HPDE6-E6E7 (cell line): ENCODE measurements around the gene PRODH.
"Not testable (repeated sequence)": the region's sequence is repeated elsewhere in the genome, so short reads cannot be mapped to it uniquely, and the experiment has no call there.

Experiments used
- DNase-seq: peaks from one replicate; pipeline ENCODE4 v3.0.0; 2011; ENCODE audit warnings: missing footprints; ENCODE audit errors: extremely low spot score

PRODH gene

DNA sequence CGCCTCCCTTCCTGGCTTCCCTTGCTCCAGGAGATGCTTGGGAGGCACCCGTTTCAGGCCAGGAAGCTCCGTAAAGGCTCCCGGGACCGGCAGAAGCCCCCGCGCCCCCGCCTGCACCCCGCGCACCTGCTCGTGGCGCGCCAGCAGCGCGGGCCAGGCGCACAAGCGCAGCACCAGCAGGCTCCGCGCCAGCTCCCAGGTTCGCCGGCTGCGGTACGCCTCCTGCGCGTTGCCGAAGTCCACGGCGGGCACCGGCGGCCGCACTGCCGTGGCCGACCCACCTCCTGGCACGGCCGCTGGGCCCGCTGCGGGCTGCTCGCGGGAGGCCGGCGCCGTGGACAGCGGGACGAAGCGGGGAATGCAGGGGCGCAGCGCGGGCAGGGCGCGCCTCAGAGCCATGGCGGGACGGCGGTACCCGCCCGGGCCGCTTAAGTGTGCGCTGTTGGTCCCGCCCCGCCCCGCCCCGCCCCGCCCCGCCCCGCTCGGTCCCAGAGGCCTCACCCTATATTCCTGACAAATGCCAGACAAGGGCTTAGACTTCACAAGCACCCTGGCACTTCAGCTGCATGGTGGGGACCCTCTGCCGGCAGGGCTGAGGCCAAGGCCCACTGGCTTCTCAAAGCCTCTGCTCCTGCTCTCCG, at the start of gene PRODH:
PRODH (minus strand) TSS at position 405 of the 641 bp plus-strand sequence; CDS start at position 399, 6 bp downstream.
- no peak for DNase-seq

- no peak for DNase-seq
These were observed 49.7 kb upstream of the PRODH start for GRCh38 chr22:18985780-18986179.

GRCh38 chr22:18984564-18984963, 48.5 kb upstream of the PRODH start:
- no peak for DNase-seq

- DNase-seq: no peak
These were observed 47.1 kb upstream of the PRODH start for GRCh38 chr22:18983120-18983651.

DNA sequence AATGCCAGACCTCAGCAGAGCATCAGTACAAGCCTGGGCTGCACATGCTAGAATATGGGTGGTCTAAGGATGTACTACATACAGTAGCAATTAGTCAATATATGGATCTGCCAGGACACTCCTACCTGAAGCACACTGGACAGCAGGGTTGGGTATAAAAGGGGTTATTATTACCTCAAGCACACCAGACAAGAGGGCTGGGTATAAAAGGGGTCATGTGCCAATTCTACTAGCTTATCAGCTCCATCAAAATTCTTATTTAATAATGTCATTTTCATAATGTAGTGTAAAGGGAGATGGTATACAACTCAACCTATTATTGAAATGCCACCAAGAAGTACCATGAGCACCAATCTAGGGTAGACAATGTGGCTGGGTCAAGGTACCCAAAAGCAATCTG, 44.7 kb upstream of the PRODH start:
- no peak for DNase-seq

DNA sequence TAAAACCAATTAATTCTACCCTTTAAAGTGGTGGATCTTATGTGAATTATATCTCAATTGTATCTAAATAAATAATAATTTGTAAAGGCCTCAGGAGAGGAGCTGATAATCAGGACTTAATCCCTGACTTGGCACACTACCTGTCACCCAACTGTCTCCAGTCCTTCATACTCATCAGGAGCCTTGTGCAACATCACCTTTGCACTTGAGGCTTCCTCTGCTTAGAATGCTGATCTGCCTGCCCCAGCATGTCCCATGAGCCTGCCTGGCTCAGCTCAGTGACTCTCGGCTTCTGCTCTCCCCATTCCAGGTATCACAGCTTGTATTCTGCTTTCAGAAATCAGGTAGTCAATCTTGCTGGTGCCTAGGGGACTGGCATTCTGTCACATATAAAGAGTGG, 43.9 kb upstream of the PRODH start:
- peak; percentile 16 for DNase-seq

GRCh38 chr22:18978506-18978905, 42.4 kb upstream of the PRODH start:
- no peak for DNase-seq

DNA sequence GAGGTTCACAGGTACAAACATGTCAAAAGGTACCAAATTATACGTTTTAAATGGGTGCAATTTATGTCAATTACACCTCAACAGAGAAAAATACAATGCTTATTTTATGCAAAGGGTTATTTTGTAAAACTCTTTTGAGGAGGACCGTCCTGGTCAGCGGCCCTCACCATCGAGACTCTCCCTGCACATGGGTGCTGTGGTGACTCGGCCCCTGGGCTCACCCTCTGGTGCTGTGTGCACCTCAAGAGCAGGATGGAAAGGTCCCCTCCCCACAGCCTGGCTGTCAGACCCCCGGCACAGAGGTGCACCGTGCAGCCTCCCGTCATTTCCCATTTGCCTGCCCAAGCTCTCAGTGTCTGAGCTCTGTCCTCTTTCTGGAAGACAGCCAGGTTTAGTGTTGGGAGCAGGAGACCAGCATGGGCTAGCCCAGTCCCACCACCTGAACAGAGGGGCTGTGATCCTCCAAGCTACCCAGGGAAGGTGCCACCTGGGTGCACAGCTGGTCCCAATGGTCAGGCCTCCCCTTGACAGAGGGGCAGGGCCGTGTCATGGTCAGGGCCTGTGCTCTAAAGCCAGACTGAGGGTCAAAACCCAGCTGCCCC, 41.8 kb upstream of the PRODH start:
- no peak for DNase-seq

DNA sequence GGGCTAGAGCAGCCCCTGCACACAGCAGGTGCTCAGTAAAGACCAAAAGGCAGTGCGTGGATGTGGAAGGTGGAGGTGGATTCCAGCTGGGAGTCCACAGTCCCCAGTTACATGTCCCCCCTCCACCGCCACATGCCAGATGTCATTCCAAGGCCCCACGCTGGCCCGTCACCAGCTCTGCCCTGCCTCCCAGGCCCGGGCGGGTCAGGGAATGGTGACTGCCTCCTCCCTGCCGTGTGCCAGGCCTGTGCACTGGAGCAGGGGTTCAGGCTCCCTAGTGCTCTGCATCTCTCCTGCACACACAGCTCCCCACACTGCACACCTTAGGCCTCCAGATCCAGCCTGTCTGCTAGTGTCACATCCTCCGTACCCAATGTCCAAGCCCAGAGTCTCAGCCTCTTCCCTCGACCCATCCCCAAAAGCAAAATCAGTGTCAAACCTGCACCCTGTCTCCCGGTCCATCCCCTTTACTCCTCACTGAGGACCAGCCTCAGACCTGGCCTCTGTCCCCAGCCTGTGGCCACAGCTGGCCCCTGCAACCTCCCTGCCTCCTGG, 40.2 kb upstream of the PRODH start:
- DNase-seq: no peak

GRCh38 chr22:18975434-18976196, 39.5 kb upstream of the PRODH start:
- no peak for DNase-seq

DNA sequence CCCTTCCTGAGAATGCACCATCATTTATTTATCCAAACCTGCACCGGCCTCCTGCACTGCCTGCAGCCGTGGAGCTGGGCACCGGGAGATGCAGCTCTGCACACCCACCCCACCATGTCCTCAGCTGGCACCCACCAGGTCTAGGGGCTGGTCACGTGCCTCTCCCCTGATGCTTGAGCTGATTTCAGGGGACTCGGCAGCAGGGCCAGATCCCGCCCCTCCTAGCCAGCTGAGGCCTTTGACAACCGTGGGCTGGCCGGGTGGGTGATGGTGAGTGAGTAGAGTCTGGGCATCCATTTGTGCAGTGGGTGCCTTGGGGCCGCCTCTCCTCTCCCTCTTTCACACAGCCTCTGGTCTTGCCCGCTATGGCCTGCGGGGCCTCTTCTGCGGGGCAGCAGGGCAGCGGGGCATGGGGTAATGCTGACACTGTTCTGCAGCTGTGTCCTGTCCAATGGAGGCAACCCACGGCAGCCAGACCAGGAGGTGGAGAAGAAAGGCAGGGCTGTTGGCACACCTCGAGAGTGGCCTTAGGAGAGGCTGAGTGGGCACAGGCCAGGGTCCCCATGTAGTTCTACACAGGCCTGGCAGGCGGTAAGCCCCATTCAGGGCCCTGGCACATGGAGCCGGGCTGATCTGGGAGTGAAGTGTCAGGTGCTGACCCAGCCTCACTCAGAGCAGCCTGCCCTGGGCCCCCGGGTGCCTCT, 38.5 kb upstream of the PRODH start:
- DNase-seq: no peak

DNA sequence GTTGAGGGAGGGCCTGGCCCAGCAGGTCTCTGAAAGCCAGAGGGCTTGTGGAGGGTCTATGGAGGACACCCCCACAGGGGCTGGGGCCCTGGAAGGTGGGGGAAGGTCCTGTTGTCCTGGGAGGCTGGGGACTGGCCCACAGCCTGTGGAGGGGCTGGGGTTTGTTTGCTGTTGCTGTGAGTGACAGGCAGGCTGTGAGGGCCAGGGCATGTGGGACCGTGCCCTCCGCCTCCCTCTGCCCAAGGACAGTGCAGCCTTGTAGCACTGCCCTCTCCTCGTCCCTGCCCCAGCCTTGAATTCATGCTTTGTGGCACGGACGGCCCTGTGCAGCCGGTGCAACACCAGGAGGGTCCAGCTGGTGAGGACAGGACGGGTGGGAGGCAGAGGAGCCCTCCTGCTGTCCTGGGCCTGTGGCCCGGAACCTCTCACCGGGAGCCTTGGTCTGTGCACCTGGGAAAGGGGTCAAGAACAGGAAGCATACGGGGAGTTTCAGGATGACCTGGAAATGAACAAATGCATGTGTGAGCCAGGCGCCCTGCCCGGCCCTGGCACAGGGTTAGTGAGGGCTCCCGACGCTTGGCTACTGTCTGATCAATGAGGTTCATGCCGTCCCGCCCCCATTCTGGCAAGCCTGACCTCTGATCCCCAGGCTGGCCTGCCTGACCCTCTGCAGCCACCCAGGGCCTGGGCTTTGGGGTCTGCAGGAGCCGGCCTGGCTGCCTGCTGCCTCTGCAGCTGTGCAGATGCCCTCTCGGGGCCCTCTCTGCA, 37.4 kb upstream of the PRODH start:
- DNase-seq: no peak

DNA sequence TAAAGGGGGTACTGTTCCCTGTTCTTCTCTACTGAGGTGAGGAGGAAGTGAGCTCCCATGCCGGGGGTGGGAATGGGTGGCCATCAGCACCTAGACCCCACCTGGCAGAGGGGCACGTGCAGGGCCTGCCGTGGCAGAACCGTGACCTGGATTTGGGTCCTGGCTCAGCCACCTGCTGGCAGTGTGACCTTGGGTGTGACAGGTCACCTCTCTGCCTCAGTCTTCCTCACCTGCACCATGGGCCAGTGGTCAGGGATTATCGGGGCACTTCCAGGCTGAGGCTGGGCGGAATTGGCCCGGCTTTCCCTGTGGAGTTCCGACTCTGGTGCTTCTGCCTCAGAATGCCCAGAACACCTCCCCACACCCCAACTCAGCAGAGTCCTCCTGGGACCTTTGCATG, 36.5 kb upstream of the PRODH start:
- DNase-seq: not testable (repeated sequence)

DNA sequence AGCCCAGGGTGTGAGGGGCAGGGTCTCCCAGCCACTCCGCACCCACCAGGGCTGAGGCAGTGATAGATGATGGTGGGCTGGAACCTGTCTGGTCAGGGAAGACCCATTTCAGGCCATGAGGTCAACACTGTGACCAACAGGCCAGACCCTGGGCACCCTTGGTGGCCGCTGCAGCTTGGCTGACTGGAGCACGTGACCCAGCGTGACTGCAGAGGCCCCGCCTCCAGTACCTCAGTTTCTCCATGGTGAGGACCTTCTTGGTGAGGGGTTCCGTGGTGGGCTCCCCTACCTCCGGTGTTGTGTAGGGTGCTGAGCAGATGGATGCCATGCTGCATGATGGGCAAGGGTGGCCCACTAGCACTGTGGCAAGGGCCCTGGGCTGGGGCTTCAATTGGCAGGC, 35.9 kb upstream of the PRODH start:
- DNase-seq: not testable (repeated sequence)

DNA sequence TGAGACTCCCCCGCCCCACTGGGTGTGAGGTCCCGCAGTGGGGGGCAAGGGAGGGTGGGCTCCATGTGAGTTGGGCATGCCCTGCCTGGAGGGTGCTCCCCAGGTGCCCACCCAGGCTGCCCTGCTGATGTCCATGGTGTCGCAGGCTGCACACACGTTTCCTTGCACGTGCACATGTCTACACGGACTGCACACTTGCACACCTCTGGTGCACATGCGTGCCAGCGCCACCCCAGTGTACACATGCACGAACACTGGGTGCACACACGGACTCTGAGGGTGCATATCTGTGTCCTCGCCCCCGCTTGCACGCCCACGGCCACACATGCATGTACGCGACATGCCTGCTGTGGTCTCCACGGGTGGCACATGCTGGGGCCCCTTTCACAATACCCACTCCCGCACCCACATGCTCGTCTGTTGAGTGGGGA, 35.2 kb upstream of the PRODH start:
- DNase-seq: no peak

DNA sequence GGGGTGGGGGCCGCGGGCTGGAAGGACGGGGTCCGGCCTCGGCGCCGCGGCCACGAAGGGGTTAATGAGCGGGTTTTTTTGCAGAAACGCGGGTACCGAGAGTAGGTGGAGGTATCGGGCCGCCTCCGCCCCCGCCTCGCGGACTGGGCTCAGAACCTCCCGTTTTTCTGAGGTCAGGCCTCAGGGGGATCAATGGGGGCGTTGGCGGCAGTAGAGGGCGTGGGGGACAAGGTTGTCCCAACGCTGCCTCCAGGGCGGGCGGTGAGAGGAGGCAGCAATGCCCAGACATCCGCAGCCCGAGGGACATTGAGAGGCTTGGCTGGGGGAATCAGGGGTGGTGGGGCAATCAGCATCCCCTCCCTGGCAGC, 34.8 kb upstream of the PRODH start:
- no peak for DNase-seq

DNA sequence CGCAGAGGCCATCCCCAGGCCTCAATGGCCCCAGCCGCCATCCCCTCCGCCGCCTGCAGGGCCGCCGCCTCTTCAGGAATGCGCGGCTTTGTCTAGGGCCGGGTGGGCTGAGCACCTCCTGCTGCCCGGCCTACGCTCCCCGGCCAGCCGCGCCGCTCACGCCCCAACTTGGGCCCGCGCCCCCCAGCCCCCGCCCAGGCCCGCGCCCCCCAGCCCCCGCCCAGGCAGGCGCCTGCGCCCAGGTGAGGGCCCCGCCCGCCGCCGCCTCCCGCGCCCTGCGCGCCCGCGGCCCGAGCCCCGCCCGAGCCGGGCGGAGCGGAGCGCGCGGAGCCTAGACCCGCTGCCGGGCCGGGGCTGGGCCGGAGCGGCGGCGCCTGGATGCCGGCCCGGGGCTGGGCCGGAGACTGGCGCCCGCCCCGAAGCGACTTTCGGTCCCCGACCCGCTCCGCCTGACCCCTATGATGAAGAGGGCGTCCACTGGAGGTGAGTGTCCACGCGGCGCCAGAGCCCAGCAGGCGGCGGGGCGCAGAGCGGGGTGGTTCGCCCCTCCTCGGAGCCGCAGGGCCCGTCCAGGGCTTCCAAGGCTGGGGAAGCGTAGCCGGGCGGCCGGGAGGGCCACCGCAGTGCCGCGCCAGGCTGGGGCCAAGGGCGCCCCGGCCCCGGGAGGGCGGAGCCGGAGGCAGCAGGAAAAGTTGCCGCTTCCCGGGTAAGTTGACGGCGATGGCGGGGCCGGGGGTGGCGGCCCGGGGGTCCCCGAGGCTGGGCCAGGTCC, 34.3 kb upstream of the PRODH start:
- peak; percentile 14 for DNase-seq

DNA sequence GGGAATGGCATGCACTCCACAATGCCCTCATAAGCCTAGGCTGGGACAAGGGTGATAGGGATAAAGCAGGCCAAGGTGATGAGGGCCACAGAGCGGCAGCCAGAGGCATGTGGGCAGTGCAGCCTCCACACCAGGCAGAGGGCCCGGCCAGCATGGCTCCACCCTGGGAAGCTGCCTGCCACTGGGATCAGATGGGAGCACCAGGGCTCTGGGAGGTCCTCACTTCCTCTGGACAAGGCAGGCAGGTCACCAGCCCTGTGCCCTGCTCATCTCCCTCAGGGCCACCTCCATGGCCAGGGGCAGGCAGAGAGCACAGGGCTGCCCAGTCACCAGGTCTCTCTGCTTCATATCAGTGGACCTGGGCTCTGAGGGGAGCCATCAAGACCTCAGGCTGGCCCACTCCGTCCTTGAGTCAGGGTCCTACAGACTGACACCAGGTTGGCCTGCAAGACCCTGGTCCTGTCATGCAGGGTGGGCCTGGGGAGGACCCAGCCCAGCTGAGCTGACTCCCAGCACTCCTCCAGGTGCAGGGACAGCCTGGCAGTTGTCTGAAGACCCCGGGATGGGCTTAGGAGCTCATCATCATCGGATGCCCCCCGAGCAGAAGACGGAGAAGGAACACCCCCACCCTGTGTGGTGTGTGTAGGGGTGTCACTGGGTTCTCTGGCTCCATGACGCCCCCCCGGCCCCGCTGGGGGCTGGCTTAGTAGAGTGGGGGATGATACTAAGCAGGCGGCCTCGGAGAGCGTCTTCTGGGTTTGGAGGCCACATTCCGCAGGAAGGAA, 33.3 kb upstream of the PRODH start:
- DNase-seq: not testable (repeated sequence)

DNA sequence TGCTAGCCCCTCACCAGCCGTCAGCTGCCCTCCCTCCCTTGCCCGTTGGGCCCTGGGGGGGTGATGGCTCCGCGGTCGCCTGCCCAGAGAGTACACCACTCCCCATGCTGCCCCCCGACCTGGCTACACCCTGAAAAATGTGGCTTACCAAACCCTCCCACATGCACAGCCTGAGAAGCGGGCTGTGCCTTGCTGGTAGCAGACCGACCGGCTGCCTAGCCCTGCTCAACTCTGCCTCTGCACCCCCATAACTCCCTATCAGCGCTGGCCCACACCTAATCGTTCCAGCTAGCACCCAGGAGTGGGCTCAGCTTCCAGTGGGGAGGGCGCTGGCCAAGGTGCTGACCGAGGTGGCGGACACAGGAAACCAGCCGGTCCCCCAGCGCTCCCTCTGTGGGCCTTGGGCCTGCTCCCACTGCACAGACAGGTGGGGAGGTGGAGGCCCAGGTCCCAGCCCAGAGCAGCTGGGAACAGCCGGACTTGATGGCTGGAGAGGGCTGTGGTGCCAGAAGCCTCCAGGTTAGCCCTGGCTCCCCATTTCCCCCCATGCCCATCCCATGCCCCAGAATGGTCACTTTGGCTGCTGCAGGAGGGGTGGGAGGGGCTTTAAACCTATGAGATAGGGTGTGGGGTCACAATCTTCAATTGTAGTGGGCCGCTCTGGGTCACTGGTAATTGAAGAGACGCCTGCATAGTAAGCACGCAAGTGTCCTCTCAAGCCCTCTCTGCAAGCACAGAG, 32.1 kb upstream of the PRODH start:
- DNase-seq: no peak
